ENCODE measurements around the gene CYP2W1. TPM values are rescaled to one million over a fixed set of nuclear protein-coding genes. Genes with fewer than 3 reads are reported as not detected.

Gene CYP2W1
- polyA plus RNA-seq, 1 donor (not counting 4 experiments of a cell fraction or from before 2014, with no cell fraction given), result 0.05 TPM

DNA sequence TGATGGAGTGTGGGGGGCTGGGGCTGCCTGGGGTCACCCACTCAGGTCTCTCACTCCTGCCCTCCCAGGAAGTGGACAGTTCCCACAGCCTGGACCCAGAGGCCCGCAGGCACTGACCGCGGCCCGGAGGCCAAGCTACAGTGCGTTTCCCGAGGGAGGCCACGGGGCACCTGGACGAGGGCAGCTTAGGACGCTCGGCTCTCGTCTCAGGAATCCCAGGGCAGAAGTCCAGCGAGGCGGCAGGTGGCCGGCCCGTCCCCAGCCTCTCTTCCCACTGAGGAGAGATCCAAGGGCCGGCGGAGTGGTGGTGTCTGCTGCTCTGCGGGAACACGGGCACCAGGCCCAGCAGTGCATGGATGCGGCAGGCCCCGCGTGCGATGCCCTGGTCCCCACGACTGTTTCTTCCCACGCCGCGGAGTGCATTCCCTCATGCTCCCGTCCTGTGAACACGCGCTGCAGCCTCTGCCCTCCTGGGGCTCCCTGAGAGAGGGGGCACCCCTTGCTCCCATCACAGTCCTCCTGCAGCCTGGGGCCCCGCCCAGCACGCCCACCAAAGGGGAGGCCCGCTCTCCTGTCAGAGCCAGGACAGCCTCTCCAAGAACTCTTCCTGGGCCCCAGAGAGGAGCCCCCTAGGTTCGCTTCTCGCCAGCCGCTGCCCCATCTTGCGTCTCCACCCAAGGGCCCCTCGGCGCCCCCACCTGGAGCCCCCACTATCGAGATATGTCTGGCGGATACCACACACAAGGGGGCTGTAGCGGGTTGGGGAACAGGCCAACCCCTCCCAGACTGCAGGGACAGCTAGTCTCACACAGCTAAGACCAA lies 37.0 kb downstream of the CYP2W1 start:
- TF ChIP-seq, protein P1, sequence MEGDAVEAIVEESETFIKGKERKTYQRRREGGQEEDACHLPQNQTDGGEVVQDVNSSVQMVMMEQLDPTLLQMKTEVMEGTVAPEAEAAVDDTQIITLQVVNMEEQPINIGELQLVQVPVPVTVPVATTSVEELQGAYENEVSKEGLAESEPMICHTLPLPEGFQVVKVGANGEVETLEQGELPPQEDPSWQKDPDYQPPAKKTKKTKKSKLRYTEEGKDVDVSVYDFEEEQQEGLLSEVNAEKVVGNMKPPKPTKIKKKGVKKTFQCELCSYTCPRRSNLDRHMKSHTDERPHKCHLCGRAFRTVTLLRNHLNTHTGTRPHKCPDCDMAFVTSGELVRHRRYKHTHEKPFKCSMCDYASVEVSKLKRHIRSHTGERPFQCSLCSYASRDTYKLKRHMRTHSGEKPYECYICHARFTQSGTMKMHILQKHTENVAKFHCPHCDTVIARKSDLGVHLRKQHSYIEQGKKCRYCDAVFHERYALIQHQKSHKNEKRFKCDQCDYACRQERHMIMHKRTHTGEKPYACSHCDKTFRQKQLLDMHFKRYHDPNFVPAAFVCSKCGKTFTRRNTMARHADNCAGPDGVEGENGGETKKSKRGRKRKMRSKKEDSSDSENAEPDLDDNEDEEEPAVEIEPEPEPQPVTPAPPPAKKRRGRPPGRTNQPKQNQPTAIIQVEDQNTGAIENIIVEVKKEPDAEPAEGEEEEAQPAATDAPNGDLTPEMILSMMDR (optimal IDR thresholded peaks at IDR 0.05 in 1 of 3, IDR thresholded peaks at IDR 0.05 in 1 of 3, conservative IDR thresholded peaks at IDR 0.05 in 1 of 3; ENCODE audit: extremely low read depth in 1 of 3, insufficient read depth in 2 of 3, low read length in 3 of 3), result no peak
- no peak for TF ChIP-seq EZH2 (IDR thresholded peaks at IDR 0.05; ENCODE audit: low read length)
- H3K79me2 ChIP-seq (ENCODE audit: control insufficient read depth, insufficient read depth, low read length), result peaks cover 35% of the 10 kb centered on the region
- no peak overlapping the region for H3K27ac ChIP-seq (ENCODE audit: control insufficient read depth, insufficient read depth, low read length)
- H4K20me1 ChIP-seq (ENCODE audit: control insufficient read depth, extremely low read depth, insufficient read depth, low read length), result peaks cover 13% of the 10 kb centered on the region
- H3K36me3 ChIP-seq (ENCODE audit: control insufficient read depth in 2 of 2, extremely low read depth in 1 of 2, insufficient read depth in 2 of 2, low read length in 2 of 2), result peaks cover 2 to 8% of the 10 kb centered on the region in 2 experiments
- no peak overlapping the region for H3K9ac ChIP-seq (ENCODE audit: control insufficient read depth, extremely low read depth, insufficient read depth, low read length)
- no peak overlapping the region for H2AFZ ChIP-seq (ENCODE audit: control insufficient read depth, low read length)
- no peak for FAIRE-seq
- H3K4me3 ChIP-seq (ENCODE audit: control insufficient read depth in 2 of 3, extremely low read depth in 1 of 3, insufficient read depth in 2 of 3, low read depth in 1 of 3, low read length in 3 of 3), result no peak overlapping the region
- dilution Hi-C loops (cut with MboI; ENCODE audit: extremely low pct_ligation_motif_present, low sequenced_read_pairs), result no loop called here
- no peaks in the 10 kb centered on the region for H3K27me3 ChIP-seq (ENCODE audit: control insufficient read depth, extremely low read depth, insufficient read depth, low read length)
- no peak for DNase-seq (ENCODE audit: low read depth, low spot score)
- H3K9me1 ChIP-seq (ENCODE audit: control insufficient read depth, extremely low read depth, insufficient read depth, low read length), result no peaks in the 10 kb centered on the region
- H3K9me3 ChIP-seq (ENCODE audit: control insufficient read depth, low read depth, low read length), result no peaks in the 10 kb centered on the region
- H3K4me2 ChIP-seq (ENCODE audit: control insufficient read depth, extremely low read depth, insufficient read depth, low read depth, low read length), result no peak overlapping the region
- H3K4me1 ChIP-seq (ENCODE audit: control insufficient read depth, extremely low read depth, insufficient read depth, low read length), result no peaks in the 10 kb centered on the region

DNA sequence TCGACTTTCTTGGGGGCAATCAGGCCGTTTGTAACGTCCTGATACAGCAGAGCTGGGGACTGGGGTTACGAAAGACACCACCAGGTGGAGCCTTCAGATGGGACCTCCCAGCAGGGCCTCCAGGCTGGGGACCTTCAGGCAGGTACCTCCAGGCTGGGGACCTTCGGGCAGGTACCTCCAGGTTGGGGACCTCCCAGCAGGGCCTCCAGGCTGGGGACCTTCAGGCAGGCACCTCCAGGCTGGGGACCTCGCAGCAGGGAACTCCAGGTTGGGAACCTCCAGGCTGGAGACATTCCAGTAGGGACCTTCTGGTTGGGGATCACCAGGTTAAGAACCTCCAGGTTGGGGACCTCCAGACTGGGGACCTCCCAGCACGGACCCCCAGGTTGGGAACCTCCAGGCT lies 37.9 kb downstream of the CYP2W1 start:
- H2AFZ ChIP-seq (ENCODE audit: control insufficient read depth, low read length), result no peak overlapping the region
- H3K79me2 ChIP-seq (ENCODE audit: control insufficient read depth, insufficient read depth, low read length), result peaks cover 43% of the 10 kb centered on the region
- no peaks in the 10 kb centered on the region for H3K27me3 ChIP-seq (ENCODE audit: control insufficient read depth, extremely low read depth, insufficient read depth, low read length)
- peaks cover 13% of the 10 kb centered on the region for H4K20me1 ChIP-seq (ENCODE audit: control insufficient read depth, extremely low read depth, insufficient read depth, low read length)
- no peaks in the 10 kb centered on the region for H3K9me3 ChIP-seq (ENCODE audit: control insufficient read depth, low read depth, low read length)
- no peak overlapping the region for H3K4me3 ChIP-seq (ENCODE audit: control insufficient read depth in 2 of 3, extremely low read depth in 1 of 3, insufficient read depth in 2 of 3, low read depth in 1 of 3, low read length in 3 of 3)
- no peak for TF ChIP-seq EZH2 (IDR thresholded peaks at IDR 0.05; ENCODE audit: low read length)
- TF ChIP-seq, protein P1 (optimal IDR thresholded peaks at IDR 0.05 in 1 of 3, IDR thresholded peaks at IDR 0.05 in 1 of 3, conservative IDR thresholded peaks at IDR 0.05 in 1 of 3; ENCODE audit: extremely low read depth in 1 of 3, insufficient read depth in 2 of 3, low read length in 3 of 3), result peak in 1 of 3 experiments; percentile 14
- no peak overlapping the region for H3K9ac ChIP-seq (ENCODE audit: control insufficient read depth, extremely low read depth, insufficient read depth, low read length)
- FAIRE-seq (no peak), DNase-seq (ENCODE audit: low read depth, low spot score) (no peak)
- dilution Hi-C loops (cut with MboI; ENCODE audit: extremely low pct_ligation_motif_present, low sequenced_read_pairs), result no loop called here
- no peak overlapping the region for H3K4me2 ChIP-seq (ENCODE audit: control insufficient read depth, extremely low read depth, insufficient read depth, low read depth, low read length)
- peaks cover 2 to 12% of the 10 kb centered on the region in 2 experiments for H3K36me3 ChIP-seq (ENCODE audit: control insufficient read depth in 2 of 2, extremely low read depth in 1 of 2, insufficient read depth in 2 of 2, low read length in 2 of 2)
- no peak overlapping the region for H3K27ac ChIP-seq (ENCODE audit: control insufficient read depth, insufficient read depth, low read length)
- no peaks in the 10 kb centered on the region for H3K9me1 ChIP-seq (ENCODE audit: control insufficient read depth, extremely low read depth, insufficient read depth, low read length)
- H3K4me1 ChIP-seq (ENCODE audit: control insufficient read depth, extremely low read depth, insufficient read depth, low read length), result no peaks in the 10 kb centered on the region
